Pulmonary artery endothelial cell (primary cell): ENCODE data around the gene ORC2. TPM values are rescaled to one million over a fixed set of nuclear protein-coding genes. Genes with fewer than 3 reads are reported as not detected.

ENCODE experiments used
- DNase-seq: peaks from one replicate; pipeline ENCODE4 v3.0.0-alpha.2; 2011; ENCODE audit warnings: low read depth, low spot score
- total RNA-seq: library from RNA; depleted of rRNA; stranded (reverse); fragments of >200 nt; gene quantifications from 2 replicates; pipeline ENCODE4 v1.2.3, GENCODE V29; 2014

Gene ORC2
- total RNA-seq, 1 donor from 2014 or later, result 19.8 TPM

DNA sequence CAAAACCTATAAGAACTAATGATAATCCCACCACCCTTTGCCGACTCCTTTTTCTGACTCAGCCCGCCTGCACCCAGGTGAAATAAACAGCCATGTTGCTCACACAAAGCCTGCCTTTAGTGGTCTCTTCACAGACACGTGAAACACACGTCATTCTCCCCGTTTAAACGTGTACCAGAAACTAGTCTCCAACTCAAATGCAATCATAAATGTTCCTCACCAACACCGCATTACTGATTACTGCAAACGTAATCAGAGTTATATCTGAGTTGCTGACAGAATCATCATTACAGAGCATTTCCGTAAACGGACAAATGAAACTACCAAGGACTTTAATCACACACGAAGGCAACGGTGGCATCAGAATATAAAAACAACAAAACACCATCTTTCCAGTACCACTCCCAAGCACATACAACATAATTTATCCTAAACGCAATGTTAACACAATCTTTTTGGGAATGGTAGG is 100.9 kb downstream of the ORC2 start:
- DNase-seq, result no peak

GRCh38 chr2:200861617-200862155 is 101.8 kb downstream of the ORC2 start:
- DNase-seq, result no peak

GRCh38 chr2:200860092-200860795 is 103.2 kb downstream of the ORC2 start:
- no peak for DNase-seq

Other genes with a start within 250 kb of the ORC2 start
- gene BZW1, start 151.8 kb downstream of the ORC2 start, total RNA-seq, result 747 and 842 TPM in 2 replicates
- gene CLK1, start 99.0 kb downstream of the ORC2 start, total RNA-seq, result 79.0 and 94.0 TPM in 2 replicates
- 19.1 and 38.4 TPM in 2 replicates for gene PPIL3, start 74.6 kb downstream of the ORC2 start, total RNA-seq
- 14.6 and 27.0 TPM in 2 replicates for gene NIF3L1, start 74.3 kb downstream of the ORC2 start, total RNA-seq
- 11.6 and 16.2 TPM in 2 replicates for gene HYCC2, start 108.0 kb upstream of the ORC2 start, total RNA-seq
- gene NDUFB3, start 108.3 kb upstream of the ORC2 start, total RNA-seq, result 89.2 and 90.5 TPM in 2 replicates
- gene CFLAR, start 152.5 kb upstream of the ORC2 start, total RNA-seq, result 228 and 323 TPM in 2 replicates
- 24.2 and 50.4 TPM in 2 replicates for gene CASP10, start 219.5 kb upstream of the ORC2 start, total RNA-seq